Measurements from ENCODE around the gene EMC10. TPM values are rescaled to one million over a fixed set of nuclear protein-coding genes. Genes with fewer than 3 reads are reported as not detected.

The EMC10 gene
- total and polyA plus RNA-seq, 10 of the 15 experiments (the other 5 are each of a cell fraction or from before 2014, with no cell fraction given): 2.5 to 77.3 (median 20.3) TPM

- TF ChIP-seq ZBTB40 (IDR thresholded peaks at IDR 0.05; ENCODE audit: borderline replicate concordance) (no peak), ZNF207 (IDR thresholded peaks at IDR 0.05; ENCODE audit: borderline replicate concordance) (no peak), ESRRA (IDR thresholded peaks at IDR 0.05; ENCODE audit: low read length) (no peak), RFX5 (IDR thresholded peaks at IDR 0.05; ENCODE audit: low read depth, low read length) (no peak), IRF3 (IDR thresholded peaks at IDR 0.05) (no peak), HDAC6 (IDR thresholded peaks at IDR 0.05; ENCODE audit: unreplicated experiment) (no peak), CBFB (IDR thresholded peaks at IDR 0.05; ENCODE audit: low read depth) (no peak), ATF2 (IDR thresholded peaks at IDR 0.05; ENCODE audit: low read length) (no peak), CBX5 (IDR thresholded peaks at IDR 0.05; ENCODE audit: low read depth) (no peak), FOXM1 (IDR thresholded peaks at IDR 0.05; ENCODE audit: low read depth, low read length) (no peak), PBX3 (IDR thresholded peaks at IDR 0.05; ENCODE audit: insufficient replicate concordance, low read depth, low read length) (no peak), JUND (IDR thresholded peaks at IDR 0.05; ENCODE audit: low read depth, low read length) (no peak), CHD2 (IDR thresholded peaks at IDR 0.05; ENCODE audit: borderline replicate concordance, low read depth, low read length) (no peak)
Measured at GRCh38 chr19:50450369-50451222, 25.7 kb upstream of the EMC10 start (continued).
